GM18907 (cell line): ENCODE results near the gene MON1B.

Source experiments
- ATAC-seq: cut with Tn5 transposase; IDR thresholded peaks from one replicate; pipeline ENCODE4 v1.9.1; 2021; ENCODE audit warnings: mild to moderate bottlenecking, moderate library complexity; ENCODE audit not compliant: unreplicated experiment

Gene MON1B

DNA sequence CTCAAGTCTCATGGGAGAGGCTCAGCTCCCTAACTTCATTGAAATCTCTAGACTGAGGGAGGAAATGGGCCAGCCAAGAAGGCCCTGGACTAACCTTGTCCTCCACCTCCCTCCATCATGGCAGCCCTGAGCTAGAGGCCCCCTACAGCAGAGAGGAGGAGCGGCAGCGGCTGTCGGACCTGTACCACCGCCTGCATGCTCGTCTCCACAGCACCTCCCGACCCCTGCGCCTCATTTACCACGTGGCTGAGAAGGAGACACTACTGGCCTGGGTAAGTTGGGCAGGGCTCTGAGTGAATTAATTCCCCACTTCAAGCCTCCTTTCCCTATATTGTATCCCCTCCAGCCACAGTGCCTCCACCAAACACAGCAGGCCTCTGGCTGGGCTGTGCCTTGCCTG lies 4.4 kb downstream of the MON1B start:
- no peak for ATAC-seq

DNA sequence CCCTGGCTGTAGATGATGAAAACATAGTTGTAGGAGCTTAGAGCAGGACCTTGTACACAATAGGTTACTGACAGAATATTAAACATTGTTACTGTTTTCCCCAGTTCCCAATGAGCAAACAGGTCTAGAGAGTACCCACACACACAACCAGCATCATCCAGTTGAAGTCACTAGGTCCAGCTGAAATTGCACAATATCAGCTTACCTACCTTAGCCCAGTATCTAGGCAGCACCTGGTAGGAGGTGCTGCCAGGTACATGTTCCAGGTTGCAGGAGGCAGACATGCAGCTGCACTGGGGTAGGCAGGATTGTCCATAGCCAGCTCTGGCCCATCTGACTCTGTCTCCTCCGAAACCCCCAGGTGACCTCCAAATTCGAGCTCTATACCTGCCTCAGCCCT lies 6.8 kb downstream of the MON1B start:
- ATAC-seq, result no peak

DNA sequence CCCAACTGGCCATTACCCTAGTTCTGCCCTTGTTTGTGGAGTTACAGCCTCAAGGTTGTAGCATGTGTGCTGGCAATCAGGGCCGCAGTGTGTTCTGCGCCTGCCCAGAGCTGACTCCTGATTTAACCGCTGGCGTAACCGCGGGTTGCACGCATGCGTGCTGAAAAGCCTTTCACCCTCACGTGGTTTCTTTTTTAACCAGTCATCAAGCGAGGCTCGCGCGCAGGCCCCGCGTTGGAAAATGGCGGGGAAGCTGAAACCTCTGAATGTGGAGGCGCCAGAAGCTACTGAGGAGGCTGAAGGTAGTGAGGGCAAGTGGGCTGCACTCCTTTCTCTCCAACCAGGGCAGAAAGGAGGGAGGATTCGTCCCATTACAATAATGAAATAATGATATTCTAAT lies 8.2 kb downstream of the MON1B start, which contains the start of gene SYCE1L:
SYCE1L (plus strand) TSS at position 198 of the 400 bp plus-strand sequence; CDS start at position 242, 44 bp downstream.
- ATAC-seq, result no peak

DNA sequence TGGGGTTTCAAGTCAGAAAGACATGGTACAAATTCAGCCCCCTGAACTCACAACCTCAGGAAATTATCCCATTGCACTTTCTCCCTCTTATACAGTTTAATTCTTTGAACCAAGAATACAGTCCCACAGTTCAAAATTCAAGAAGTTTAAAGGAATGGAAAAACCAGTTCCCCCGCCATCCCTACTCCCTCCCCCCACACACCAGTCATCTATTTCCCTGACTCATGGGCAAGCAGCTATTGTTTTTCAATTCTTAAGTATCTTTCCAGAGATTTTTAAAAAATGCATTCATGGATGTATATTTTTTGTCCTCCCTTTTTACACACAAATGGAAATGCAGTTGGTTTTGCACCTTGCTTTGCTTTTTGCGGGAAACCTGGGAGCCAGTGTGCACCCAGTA lies 15.5 kb downstream of the MON1B start:
- ATAC-seq, result no peak

DNA sequence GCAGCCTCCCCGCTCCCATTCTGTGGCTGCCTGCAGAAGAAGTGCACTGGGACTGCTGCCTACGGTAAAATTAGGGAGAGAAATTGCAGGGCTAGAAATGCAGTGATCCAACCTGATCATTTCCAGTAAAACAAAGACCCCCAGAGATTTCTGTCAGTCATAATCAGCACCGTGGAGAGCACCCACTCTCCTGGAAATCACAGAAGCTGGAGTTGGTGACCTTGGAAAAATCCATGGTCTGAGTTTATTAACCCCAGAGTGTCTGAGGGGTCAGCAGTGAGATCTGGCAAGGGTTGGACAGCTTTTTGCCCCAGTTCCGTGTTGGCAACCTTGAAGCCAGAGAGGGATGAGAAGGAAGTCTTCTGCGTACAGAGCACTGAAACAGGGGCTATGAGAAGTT lies 16.0 kb downstream of the MON1B start:
- ATAC-seq, result no peak

DNA sequence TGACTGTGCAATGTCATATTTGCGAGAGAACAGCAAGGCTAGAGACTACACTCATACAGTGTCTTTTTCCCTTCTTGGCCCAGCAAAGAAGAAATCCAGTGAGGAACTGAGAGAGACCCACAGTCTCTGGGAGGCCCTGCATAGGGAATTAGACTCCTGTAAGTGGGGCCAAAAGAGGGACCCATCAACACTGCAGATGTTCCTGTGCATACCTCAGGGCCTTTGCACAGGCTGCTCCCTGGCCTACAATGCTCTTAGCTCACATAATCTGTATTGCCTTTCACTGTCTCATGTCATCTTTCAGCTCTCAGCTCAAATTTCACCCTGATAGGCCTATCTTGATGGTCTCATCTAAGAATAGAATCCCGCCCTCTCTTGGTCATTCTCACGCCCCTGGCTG lies 17.4 kb downstream of the MON1B start:
- no peak for ATAC-seq

DNA sequence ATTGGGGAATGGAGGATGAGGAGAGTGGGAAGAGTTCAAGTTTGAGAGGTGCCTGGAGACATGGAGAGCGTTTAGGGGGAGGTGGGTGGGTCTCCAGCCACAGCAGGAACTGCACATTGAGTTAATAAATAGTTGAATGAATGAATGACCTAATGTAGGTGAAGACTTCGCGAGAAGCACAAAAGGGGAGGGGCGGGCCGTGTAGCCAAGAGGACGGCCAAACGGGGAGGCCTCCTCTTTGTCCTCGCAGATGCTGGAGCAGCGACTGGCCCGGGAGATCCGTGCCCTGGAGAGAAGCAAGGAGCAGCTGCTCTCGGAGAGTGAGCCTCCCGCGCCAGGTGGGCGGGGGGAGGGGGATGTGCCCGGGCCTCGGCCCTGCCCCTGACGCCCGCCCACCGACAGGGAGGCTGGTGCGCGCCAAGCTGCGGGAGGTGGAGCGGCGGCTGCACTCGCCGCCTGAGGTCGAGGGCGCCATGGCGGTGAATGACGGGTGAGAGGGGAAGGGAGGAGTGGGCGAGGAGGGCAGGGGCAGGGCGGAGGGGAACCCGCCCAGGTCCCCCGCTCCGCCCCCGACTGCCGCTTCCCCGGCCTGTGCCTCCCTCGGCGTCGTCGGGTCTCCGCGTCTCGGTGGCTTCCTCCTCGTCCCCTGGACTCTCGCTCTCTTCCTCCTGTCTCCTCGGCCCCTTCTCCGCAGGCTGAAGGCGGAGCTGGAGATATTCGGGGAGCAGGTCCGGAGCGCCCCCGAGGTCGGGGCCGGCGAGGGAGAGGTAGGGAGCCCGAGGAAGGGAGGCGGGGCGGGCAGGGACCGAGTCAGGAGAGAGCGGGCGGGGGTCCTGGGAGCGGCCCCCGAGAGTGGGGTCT lies 21.1 kb downstream of the MON1B start:
- peak; percentile 72 for ATAC-seq

DNA sequence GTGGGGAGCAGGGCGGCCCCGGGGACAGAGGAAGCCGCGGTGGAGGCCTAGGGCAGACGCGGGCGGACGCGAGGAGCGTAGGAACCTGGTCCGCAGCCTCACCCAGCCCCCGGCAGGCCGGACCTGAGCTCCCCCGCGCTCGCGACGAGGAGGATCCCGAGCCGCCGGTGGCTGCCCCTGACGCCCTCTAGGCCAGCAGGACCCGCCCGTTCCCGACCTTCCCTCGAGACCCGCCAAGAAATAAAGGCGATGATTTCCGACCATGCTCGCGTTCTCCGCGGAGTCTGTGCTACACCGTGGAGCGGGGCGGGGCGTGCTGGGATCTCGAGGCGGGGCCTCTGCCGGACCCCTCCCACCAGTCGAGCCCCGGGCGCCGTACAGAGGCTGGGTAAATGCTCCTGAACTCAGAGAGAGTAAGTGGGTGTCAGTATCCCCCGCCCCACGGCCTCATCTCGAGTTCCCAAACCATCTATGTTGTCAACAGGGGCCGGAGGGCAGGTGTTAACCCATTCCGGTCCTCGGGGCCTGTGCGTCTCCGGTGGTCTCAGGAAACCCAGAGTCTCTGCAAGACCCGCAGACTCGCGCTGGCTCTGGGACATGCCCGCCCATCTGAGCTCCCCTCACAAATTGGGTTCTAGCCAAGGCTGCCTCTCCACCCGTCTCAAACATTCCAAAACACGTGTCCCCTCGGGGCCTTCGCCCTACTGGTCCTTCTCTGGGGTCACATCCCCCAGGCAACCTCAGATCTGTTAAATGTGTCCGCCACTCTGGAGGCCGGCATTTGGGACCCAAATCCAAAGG lies 22.0 kb downstream of the MON1B start:
- ATAC-seq, result peak; percentile 86

DNA sequence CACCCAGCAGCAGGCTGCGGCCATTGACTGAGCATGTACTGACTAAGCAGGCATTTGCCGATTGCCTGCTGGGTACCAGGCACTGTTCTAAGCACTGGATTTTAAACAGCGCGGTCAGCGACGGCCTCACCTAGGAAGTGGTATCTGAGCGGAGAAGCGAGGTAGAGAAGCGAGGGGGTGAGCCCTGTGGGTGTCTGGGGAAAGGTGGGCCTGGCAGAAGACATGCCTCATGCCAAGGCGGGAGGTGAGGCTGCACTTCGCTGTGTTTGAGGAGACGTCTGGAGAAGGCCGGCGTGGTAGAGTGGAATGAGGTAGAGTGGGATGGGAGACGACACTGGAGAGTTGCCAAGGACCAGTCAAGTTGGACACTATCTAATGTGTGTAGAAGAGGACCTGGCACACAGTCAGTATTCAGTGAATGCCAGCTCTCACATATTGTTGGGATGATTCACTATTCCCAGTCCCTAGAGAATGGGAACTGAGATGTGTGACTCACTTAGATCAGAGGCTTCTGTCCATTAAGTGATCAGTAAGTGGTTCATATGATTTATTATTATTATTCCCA lies 22.6 kb downstream of the MON1B start:
- no peak for ATAC-seq

DNA sequence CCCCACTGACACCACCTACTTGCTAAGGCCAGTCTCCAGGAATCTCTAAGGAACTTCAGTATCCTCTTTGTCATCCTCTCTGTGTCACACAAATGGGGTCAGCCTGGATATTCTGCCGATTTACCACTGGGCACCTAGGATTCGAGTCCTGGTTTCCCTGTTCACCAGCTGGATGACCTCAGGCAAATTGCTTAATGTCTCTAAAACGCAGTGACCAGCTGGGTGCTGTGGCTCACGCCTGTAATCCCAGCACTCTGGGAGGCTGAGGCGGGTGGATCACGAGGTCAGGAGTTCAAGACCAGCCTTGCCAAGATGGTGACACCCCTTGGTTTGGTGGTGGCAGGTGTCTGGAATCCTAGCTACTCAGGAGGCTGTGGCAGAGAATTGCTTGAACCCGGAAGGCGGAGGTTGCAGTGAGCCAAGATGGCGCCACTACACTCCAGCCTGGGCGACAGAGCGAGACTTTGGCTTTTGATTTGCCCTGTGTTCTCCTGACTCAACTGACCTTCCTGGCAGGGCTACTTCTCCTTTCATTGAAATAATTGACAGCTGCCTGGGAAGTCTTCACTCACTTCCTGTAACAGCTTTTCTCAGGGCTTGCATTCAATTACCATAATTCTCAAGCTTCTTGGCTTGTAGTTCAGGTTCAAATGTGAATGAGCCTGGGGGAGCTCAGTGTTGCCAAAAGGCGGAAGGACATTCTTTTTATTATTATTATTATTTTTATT lies 23.6 kb downstream of the MON1B start:
- no peak for ATAC-seq

DNA sequence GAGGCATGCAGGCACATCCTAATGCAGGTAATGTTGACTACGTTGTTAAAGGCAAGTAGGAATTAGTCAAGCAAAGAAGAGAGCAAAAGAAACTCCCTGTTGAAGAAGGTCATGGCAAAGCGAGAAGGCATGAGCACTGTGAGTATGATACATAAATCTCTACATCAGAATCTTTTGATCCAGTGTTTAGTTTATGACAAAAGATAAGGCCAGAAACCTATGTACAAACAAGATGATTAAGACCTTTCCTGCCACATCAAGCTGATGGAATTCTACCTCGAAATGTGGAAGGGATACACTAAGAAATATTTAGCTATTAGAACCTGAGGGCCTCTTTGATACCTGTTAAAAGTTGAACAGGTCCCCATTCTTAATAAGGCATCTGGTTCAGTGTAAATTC lies 28.4 kb downstream of the MON1B start:
- no peak for ATAC-seq

DNA sequence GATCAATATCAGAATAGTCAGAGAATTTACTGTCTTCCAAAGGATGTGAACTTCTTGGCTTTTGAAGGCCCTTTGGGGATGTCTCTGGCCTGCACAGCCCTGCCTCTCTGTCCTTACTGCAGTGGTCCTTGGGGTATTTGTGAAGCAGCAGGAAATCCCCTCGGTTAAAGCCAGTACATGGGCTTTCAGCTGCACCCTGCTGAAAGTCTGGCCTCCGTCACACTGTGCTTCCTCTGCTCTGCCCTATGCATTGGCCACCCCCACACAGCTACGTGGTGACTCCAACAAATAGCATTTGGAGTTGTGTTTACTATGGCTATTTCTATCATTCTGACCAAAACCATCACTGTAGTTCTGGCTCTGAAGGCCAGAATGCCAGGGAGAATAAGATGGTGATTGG lies 29.4 kb downstream of the MON1B start:
- ATAC-seq, result peak; percentile 77

DNA sequence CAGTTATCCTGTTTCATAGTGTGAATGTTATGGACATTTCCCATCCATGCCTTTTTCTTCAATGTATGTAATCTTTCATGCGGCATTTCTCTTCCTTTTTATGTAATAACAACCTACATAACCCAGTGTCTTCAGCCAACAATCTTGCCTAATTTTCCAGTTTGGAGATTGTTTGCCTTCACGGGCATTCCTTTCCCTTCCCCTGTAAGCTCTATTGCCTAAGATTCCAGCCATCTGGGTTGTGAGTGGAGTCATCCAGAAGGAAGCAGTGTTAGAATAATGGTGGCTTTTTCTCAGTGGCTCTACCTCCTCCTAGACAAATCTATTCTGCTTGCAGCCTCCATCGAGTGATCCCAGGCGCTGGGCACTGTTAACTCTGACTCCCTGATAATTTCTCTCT lies 30.5 kb downstream of the MON1B start:
- ATAC-seq, result no peak

DNA sequence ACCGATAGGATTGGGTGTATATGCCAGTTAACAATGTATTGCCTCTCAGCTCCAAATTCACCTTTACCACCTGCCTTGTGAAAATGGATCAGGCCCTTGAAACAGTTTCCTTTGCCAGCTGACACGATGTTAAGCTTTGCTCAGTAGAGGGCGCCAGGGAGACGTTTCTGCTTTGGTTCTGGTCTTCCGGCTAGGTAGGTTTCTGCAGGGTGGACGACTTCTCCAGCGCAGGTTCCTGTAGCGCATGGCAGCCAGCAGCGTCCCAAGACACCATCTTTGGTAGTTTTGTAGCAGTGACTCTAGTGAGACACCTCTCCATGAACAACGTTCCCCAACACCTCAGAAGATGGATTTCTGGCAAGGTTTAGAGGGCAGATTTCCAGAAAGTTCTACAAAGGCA lies 32.2 kb downstream of the MON1B start:
- peak; percentile 42 for ATAC-seq

DNA sequence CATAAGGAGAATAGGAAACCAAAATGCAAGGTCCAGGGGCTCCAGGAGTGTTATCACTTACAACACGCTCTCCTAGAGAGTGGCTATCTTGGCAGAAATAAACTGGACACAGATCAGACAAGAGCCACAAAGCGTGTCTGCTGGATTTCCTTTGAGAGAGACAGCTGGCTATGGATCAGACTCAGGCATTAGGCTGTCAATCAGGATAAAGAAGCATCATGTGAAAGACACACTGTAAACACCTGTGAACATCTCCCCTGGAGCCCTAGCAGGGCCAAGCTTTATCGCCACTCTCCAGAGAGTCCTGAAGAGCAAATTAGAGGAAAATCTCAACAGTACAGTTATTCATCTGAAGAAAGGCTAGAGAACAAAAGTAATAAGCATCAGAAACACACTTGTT lies 34.2 kb downstream of the MON1B start:
- ATAC-seq, result no peak

DNA sequence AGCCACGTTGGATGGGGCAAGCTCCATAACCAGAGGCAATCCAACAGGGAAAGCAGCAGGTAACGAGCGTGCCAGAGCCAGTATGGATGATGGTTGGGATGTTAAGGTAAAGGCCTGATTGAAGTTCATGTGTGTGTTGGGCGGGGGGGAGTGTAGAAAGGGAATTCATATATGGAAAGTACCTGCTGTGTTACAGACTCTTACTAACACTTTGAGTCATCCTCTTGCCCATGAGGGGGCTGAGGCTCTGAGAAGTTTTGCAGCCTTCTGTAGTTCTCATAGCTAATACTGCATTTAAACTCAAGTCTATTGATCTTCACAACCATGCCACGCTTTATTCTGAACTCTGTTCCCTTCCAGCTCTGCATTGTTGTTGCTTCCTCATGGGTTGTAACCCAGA lies 36.8 kb downstream of the MON1B start:
- peak; percentile 86 for ATAC-seq

DNA sequence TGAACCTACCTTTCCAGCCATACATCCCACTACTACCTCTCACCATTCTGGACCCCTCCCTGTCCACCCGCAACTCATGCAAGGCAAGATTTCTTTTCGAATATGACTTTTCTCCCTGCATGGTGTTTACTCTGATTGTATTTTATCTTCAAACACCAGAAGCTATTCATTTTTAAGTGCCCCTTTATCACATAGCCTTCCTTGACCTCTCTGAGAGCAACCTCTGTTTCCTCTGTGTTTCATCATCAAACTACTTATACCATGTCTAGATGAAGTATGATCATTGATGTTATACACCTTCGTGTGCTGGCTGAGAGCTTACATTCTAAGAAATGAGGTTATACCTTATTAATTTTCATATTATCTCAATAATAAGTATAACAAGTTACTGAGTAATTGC lies 40.1 kb downstream of the MON1B start:
- ATAC-seq, result no peak

DNA sequence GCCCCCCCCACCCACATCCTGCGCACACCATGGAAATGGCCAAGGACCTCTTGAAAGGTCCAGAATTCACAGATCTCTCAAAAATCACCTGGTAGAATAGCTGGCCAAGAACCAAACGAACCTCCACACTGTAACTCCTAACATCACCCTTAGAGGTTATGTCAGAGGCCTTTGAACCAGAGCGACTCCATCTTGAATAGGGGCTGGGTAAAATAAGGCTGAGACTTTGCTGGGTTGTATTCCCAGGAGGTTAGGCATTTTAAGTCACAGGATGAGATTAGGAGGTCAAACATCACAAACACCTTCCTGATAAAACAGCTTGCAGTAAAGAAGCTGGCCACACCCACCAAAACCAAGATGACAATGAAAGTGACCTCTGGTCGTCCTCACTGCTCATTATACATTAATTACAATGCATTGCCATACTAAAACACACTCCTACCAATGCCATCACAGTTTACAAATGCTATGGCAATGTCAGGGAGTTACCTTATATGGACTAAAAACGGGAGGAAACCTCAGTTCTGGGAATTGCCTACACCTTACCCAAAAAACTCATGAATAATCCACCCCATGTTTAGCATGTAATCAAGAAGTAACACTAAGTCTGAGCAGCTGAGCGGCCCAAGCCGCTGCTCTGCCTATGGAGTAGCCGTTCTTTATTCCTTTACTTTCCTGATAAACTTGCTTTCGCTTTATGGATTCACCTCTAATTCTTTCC lies 43.0 kb downstream of the MON1B start:
- ATAC-seq, result no peak

DNA sequence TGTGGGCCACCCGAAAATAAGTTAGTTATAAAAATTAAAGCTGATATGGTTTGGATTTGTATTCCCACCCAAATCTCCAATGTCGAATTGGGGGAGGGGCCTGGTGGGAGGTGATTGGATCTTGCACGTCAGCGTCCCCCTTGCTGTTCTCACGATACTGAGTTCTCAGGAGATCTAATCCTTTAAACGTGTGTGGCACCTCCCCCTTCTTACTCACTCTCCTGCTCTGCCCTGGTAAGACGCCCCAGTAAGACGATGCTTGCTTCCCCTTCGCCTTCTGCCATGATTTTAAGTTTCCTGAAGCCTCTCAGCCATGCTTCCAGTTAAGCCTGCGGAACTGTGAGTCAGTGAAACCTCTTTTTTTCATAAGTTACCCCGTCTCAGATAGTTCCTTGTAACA lies 43.6 kb downstream of the MON1B start:
- no peak for ATAC-seq

DNA sequence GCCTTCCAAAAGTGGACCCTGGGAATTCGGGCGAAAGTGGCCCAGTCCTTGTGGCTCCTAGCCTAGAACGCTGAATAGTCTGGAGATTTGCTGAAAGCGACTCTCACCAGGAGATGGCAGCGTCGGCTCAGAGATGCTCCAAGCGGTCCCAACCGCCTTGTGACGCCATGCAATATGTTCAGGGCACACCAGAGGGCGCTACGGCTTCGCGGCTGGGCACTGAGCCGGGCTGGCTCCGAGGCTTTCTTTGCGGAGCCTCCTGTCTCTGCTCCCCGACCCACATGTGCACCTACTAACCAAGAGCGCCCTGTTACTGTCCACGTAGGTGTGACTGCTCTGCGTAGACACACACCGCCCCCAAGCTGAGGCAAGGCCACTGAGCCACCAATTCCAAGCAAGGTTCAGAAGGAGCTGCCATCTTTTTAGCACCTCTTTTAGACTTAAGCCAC lies 45.1 kb downstream of the MON1B start:
- ATAC-seq, result peak; percentile 99
